GM19193 (cell line): ENCODE results near the gene NUDT9.

Experiments used
- POLR2A ChIP-seq: IDR thresholded peaks from 4 replicates; pipeline ENCODE4 v1.6.1; 2011; ENCODE audit not compliant: insufficient read depth, insufficient read length; ENCODE audit errors: extremely low read depth

The NUDT9 gene

GRCh38 chr4:87442889-87443288, 20.5 kb downstream of the NUDT9 start:
- TF ChIP-seq POLR2A, result no peak

DNA sequence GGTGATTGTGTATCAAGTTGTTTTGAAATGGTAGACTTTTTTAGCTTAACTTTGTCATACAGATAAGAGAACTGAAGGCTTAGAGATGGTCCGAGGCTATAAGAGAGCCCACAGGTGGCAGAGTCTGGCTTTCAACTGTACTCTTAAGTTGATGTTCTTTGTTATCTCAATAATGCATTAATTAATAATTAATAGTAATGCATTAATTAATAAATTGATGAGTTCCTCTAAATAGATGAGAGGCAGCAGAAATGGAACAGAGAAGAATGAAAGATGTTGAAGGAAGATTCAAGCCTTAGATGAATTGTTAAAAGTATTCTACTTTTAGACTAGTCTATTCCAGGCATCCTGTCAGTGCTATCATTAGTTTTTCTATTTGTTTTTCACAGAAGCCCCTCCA, 22.4 kb downstream of the NUDT9 start:
- TF ChIP-seq POLR2A, result no peak

- TF ChIP-seq POLR2A, result no peak
Measured at GRCh38 chr4:87445964-87446363, 23.6 kb downstream of the NUDT9 start.

- no peak for TF ChIP-seq POLR2A
Measured at GRCh38 chr4:87451537-87451936, 29.2 kb downstream of the NUDT9 start.

DNA sequence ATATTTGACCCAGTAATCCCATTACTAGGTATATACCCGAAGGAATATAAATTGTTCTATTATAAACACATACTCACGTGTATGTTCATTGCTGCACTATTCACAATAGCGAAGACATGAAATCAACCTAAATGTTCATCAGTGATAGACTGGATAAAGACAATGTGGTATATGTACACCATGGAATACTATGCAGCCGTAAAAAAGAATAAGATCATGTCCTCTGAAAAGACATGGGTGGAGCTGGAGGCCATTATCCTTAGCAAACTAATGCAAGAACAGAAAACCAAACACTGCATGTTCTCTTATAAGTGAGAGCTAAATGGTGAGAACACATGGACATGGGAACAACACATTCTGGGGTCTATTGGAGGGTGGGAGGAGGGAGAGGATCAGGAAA, 36.5 kb downstream of the NUDT9 start:
- no peak for TF ChIP-seq POLR2A

DNA sequence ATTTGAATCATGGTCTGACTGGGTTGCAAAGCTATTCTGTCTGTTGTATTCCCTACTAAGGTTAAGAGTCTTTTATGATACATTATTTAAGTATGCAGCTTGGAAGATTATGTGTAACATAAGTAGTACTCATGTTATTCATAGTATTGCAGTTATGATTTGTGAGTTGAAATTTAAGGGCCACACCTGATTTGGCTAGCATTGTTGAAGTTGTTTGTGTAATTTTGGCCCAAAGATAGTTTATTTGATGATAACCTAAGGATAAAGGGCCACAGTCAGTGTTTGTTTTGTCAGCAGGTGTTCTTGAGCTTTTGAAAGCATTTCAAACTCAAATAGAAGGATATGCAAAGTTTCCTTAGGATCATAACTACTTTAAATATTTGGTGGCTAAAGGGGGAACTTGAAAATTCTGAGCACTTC, 38.9 kb downstream of the NUDT9 start:
- TF ChIP-seq POLR2A, result no peak

GRCh38 chr4:87462102-87462501, 39.7 kb downstream of the NUDT9 start:
- TF ChIP-seq POLR2A, result no peak

DNA sequence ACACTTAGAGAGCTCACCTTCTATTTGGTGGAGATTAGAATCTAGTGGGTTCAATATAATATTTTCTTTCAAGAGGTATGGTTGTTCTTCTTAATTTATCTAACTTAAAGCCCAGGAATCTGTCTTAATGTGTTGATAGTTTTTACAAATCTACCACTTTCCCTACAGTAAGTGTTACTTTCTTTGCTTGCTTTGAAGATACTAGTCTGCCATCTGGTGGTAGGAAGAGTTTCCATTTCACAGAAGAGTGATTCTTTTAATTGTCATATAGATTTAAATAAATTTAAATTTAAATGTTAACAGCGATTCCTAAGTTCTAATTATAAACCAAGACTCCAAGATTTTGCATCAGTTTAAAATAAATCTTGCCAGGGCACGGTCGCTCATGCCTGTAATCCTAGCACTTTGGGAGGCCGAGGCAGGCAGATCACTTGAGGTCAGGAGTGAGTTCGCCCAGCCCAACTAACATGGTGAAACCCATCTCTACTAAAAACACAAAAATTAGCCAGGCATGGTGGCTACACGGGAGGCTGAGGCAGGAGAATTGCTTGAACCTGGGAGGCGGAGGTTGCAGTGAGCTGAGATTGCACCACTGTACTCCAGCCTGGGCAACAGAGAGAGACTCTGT, 43.5 kb downstream of the NUDT9 start:
- TF ChIP-seq POLR2A, result no peak

GRCh38 chr4:87469390-87469789, 47.0 kb downstream of the NUDT9 start:
- no peak for TF ChIP-seq POLR2A

GRCh38 chr4:87476934-87477333, 54.6 kb downstream of the NUDT9 start:
- TF ChIP-seq POLR2A, result no peak

GRCh38 chr4:87478732-87479250, 56.4 kb downstream of the NUDT9 start:
- no peak for TF ChIP-seq POLR2A

DNA sequence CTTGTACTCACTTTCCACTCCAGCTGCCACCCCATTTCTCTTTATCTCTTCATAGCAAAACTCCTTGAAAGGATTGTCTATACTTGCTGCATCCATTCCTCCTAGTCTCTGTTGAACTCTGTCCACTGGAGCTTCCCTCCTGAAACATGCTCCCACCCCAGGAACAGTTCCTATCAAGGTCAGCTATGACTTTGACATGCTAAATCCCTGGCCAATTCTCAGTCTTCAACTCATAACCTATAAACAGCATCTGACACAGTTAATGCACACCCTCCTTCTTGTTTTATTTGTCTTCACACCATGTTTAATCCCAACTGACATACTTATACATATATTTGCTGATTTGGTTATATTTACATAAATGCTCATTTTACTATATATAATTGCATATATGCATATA, 59.0 kb downstream of the NUDT9 start:
- no peak for TF ChIP-seq POLR2A

GRCh38 chr4:87489678-87490077, 67.3 kb downstream of the NUDT9 start:
- no peak for TF ChIP-seq POLR2A

GRCh38 chr4:87490664-87491369, 68.4 kb downstream of the NUDT9 start:
- TF ChIP-seq POLR2A, result no peak

DNA sequence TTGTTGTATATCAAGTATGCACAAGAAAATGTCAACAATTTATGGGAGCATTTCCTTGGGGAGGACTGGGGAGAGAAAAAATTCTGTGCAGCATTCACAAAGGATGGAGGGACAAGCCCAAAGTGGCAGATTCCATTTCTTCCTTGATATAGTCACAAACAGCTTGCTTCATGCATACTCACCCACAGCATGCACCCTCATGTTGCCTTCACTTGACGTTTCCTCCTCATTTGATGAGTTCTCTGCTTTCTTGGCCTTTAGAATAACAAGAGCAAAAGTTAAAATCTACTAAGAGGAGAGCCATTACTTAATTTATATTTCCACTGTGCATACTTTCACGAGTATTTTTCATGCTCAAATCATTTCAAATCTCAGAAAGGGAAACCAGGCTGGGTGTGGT, 69.1 kb downstream of the NUDT9 start:
- no peak for TF ChIP-seq POLR2A

DNA sequence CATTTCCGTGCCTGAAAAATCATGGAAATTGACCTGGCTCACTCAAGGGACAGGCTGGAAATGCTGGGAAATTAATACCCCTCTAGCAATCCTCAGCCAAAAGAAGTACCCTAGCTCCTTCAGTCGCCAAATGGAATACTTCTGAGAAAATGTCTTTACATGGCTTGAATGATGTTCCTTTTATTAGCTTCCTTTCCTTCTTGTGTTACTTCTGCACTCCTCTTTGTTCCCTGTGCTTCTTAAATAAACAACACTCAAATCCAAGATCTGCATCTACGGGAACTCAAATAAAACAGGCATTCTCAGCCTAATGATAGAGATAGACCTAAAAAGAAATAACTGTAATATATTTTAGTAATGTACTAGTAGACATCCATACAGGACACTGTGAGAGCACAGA, 70.7 kb downstream of the NUDT9 start:
- TF ChIP-seq POLR2A, result no peak

DNA sequence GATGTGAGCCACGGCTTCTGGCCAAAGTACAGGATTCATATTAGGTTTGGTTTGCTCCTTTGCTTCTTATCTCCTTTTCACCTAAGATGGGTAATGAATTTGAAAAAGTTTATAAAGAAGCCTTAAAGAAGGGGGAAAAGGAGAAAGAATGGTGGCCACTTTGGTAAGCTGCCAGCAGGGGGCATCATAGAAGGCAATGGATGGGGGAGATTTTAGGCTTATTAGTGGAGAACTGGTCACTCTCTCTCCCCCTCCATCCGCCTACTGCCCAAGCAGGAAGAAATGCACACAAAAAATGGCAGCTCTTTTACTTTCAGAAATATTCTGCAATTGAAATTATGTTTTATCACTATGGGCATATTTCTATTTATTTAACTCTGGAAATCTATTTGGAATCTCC, 74.8 kb downstream of the NUDT9 start:
- TF ChIP-seq POLR2A, result no peak

GRCh38 chr4:87497578-87497977, 75.2 kb downstream of the NUDT9 start:
- TF ChIP-seq POLR2A, result no peak
